H1 (cell line): ENCODE data around the gene KRT37. TPM values are rescaled to one million over a fixed set of nuclear protein-coding genes. Genes with fewer than 3 reads are reported as not detected.

Source experiments
- BRCA1 ChIP-seq: IDR thresholded peaks from 2 replicates; pipeline ENCODE4 v1.6.1; 2012; ENCODE audit warnings: low read depth, low read length, improper control_type of control experiment
- CBX8 ChIP-seq: fragments of 300-800, 300-1000 bp; sonication (generic); IDR thresholded peaks from 2 replicates; pipeline ENCODE4 v1.7.1; 2016; ENCODE audit warnings: low read depth, low read length, borderline replicate concordance
- GABPA ChIP-seq: IDR thresholded peaks from 2 replicates; pipeline ENCODE4 v1.6.1; 2011; ENCODE audit warnings: mild to moderate bottlenecking, low read length, moderate library complexity, borderline replicate concordance; ENCODE audit not compliant: insufficient read depth
- KDM1A ChIP-seq: fragments of 200-600, 300-600 bp; sonication (generic); IDR thresholded peaks from 2 replicates; pipeline ENCODE4 v1.7.1; 2016; ENCODE audit warnings: mild to moderate bottlenecking, low read length, borderline replicate concordance
- POU5F1 ChIP-seq: IDR thresholded peaks from 2 replicates; pipeline ENCODE4 v1.6.1; 2011; ENCODE audit warnings: low read depth, mild to moderate bottlenecking, low read length, moderate library complexity
- USF2 ChIP-seq: IDR thresholded peaks from 2 replicates; pipeline ENCODE4 v1.6.1; 2011; ENCODE audit warnings: low read length, improper control_type of control experiment
- polyA plus RNA-seq, 7 experiments: library from polyadenylated mRNA; depleted of rRNA in 3 of 7; stranded (reverse) in 5 of 7; unstranded in 2 of 7; fragments of >200 nt in 5 of 7; fragments of 200-250 nt in 2 of 7; gene quantifications; 1 replicate in 5 of 7; 2 replicates in 1 of 7; 4 replicates in 1 of 7; pipeline versions ENCODE4 v1.2.1 to v1.2.3, GENCODE V29; 2011 to 2013; ENCODE audit warnings: missing spikeins in 2 of 7, mixed read lengths in 2 of 7
- total RNA-seq: library from RNA; stranded (reverse); fragmentation: NEBNext Ultra II Directional; extraction: Animal tissue kit (Norgen Biotek cat#: 25700); gene quantifications from 2 replicates; pipeline ENCODE4 v1.2.1, GENCODE V29; 2021

The KRT37 gene
- total and polyA plus RNA-seq, 2 of the 8 experiments (the other 6 are each of a cell fraction or from before 2014, with no cell fraction given) = not detected

GRCh38 chr17:41396996-41397660 is 27.3 kb downstream of the KRT37 start, which contains the start of gene KRT31 (continued):
- TF ChIP-seq KDM1A = no peak
- TF ChIP-seq CBX8 = no peak
- TF ChIP-seq POU5F1 = no peak
- no peak for TF ChIP-seq GABPA
- no peak for TF ChIP-seq BRCA1
- no peak for TF ChIP-seq USF2
